A549 (cell line): ENCODE measurements around the gene ZNF654. TPM values are rescaled to one million over a fixed set of nuclear protein-coding genes. Genes with fewer than 3 reads are reported as not detected.
A peak's percentile ranks its signal among the peaks of the same experiment; 100 is the strongest.

Source experiments
- BHLHE40 ChIP-seq: IDR thresholded peaks from 2 replicates; pipeline ENCODE4 v1.6.1; 2012; ENCODE audit warnings: low read depth, low read length, inconsistent platforms
- CHD4 ChIP-seq: fragments of 200-600 bp; sonication (generic); IDR thresholded peaks from 2 replicates; pipeline ENCODE4 v1.6.1; 2016; ENCODE audit warnings: antibody characterized with exemption, mild to moderate bottlenecking, borderline replicate concordance
- EHF ChIP-seq: fragments of 250-450 bp; sonication (Bioruptor Pico); IDR thresholded peaks from 2 replicates; pipeline ENCODE4 v1.5.0; 2020; ENCODE audit warnings: mild to moderate bottlenecking
- EHMT2 ChIP-seq: fragments of 200-600 bp; sonication (generic); IDR thresholded peaks from 2 replicates; pipeline ENCODE4 v1.6.1; 2016; ENCODE audit warnings: antibody characterized with exemption, low read depth, mild to moderate bottlenecking, moderate library complexity
- EP300 ChIP-seq, 2 experiments: fragments of >200 bp; sonication (Bioruptor Twin); formaldehyde crosslinking; IDR thresholded peaks; 2 replicates in 1 of 2; 3 replicates in 1 of 2; pipeline ENCODE4 v1.6.1; 2016 to 2017
- ESRRA ChIP-seq: fragments of 150-350 bp; IDR thresholded peaks from 2 replicates; pipeline ENCODE4 v1.6.1; 2014; ENCODE audit warnings: mild to moderate bottlenecking, low read length, borderline replicate concordance
- FOSB ChIP-seq: fragments of 250-450 bp; sonication (Bioruptor Pico); IDR thresholded peaks from 2 replicates; pipeline ENCODE4 v1.5.0; 2020; ENCODE audit warnings: mild to moderate bottlenecking, moderate library complexity
- HOXA7 ChIP-seq: fragments of 250-450 bp; sonication (Bioruptor Pico); IDR thresholded peaks from 2 replicates; pipeline ENCODE4 v1.5.0; 2020; ENCODE audit warnings: mild to moderate bottlenecking, moderate library complexity
- HOXB5 ChIP-seq: fragments of 250-450 bp; sonication (Bioruptor Pico); IDR thresholded peaks from 2 replicates; pipeline ENCODE4 v1.5.0; 2020; ENCODE audit warnings: mild to moderate bottlenecking, moderate library complexity
- MAFK ChIP-seq: fragments of 450-650 bp; IDR thresholded peaks from 2 replicates; pipeline ENCODE4 v1.6.1; 2014; ENCODE audit not compliant: partially characterized antibody
- MAZ ChIP-seq: fragments of 150-350 bp; IDR thresholded peaks from 2 replicates; pipeline ENCODE4 v1.6.1; 2014; ENCODE audit warnings: antibody characterized with exemption, low read depth, low read length, borderline replicate concordance
- MYC ChIP-seq: IDR thresholded peaks from 2 replicates; pipeline ENCODE4 v1.6.1; 2012; ENCODE audit warnings: mild to moderate bottlenecking, inconsistent platforms, low read length, improper control_type of control experiment, borderline replicate concordance
- NFE2L2 ChIP-seq: fragments of 150-350 bp; conservative IDR thresholded peaks from 2 replicates; pipeline ENCODE4 v1.6.1; 2014; ENCODE audit warnings: low read length
- PHF8 ChIP-seq: fragments of 200-600 bp; sonication (generic); IDR thresholded peaks from 2 replicates; pipeline ENCODE4 v1.6.1; 2016; ENCODE audit warnings: low read depth, mild to moderate bottlenecking, antibody characterized with exemption, moderate library complexity, borderline replicate concordance
- POLR2AphosphoS2 ChIP-seq: conservative IDR thresholded peaks from 2 replicates; pipeline ENCODE4 v1.6.1; 2012; ENCODE audit warnings: low read length, improper control_type of control experiment, inconsistent platforms
- RAD21 ChIP-seq, 2 experiments: fragments of >200 bp in 1 of 2; sonication (Bioruptor Twin) in 1 of 2; formaldehyde crosslinking in 1 of 2; IDR thresholded peaks in 1 of 2; conservative IDR thresholded peaks in 1 of 2; 2 replicates in 1 of 2; 3 replicates in 1 of 2; pipeline ENCODE4 v1.6.1; 2012 to 2018; ENCODE audit warnings: inconsistent platforms in 1 of 2
- RFX5 ChIP-seq: fragments of 450-650 bp; IDR thresholded peaks from 2 replicates; pipeline ENCODE4 v1.7.1; 2014; ENCODE audit warnings: antibody characterized with exemption, mild to moderate bottlenecking, moderate library complexity
- TFCP2L1 ChIP-seq: fragments of 250-450 bp; sonication (Bioruptor Pico); IDR thresholded peaks from 2 replicates; pipeline ENCODE4 v1.5.0; 2021; ENCODE audit warnings: mild to moderate bottlenecking
- TP53 ChIP-seq: fragments of 250-450 bp; sonication (Bioruptor Pico); IDR thresholded peaks from 2 replicates; pipeline ENCODE4 v1.5.0; 2021; ENCODE audit warnings: mild to moderate bottlenecking, moderate library complexity
- ZC3H11A ChIP-seq: fragments of 450-650 bp; IDR thresholded peaks from 2 replicates; pipeline ENCODE4 v1.6.1; 2014; ENCODE audit warnings: antibody characterized with exemption, mild to moderate bottlenecking
- ZFP36 ChIP-seq: fragments of 450-650 bp; IDR thresholded peaks from 2 replicates; pipeline ENCODE4 v1.6.1; 2014; ENCODE audit warnings: borderline replicate concordance; ENCODE audit not compliant: partially characterized antibody
- ZNF302 ChIP-seq: fragments of 250-450 bp; sonication (Bioruptor Pico); IDR thresholded peaks from 2 replicates; pipeline ENCODE4 v1.9.0; 2021; ENCODE audit warnings: inconsistent platforms, mild to moderate bottlenecking, moderate library complexity
- ZSCAN20 ChIP-seq: fragments of 250-450 bp; sonication (Bioruptor Pico); IDR thresholded peaks from 2 replicates; pipeline ENCODE4 v1.8.0; 2022; ENCODE audit warnings: mild to moderate bottlenecking, moderate library complexity
- polyA plus RNA-seq, 4 experiments: library from polyadenylated mRNA; depleted of rRNA in 3 of 4; stranded (reverse); fragments of >200 nt; fragmentation: RNase III in 1 of 4; extraction: RNeasy Plus Mini Kit Qiagen cat#74134 plus additional on column Dnase treatment in 1 of 4; gene quantifications; 2 replicates in 3 of 4; 3 replicates in 1 of 4; pipeline ENCODE4 v1.2.3, GENCODE V29; 2011 to 2017
- TF ChIP-seq, protein P1 (sequence below): fragments of >200 bp; sonication (Bioruptor Twin); formaldehyde crosslinking; IDR thresholded peaks from 3 replicates; pipeline ENCODE4 v1.5.1; 2016
- TF ChIP-seq, protein P2 (sequence below): IDR thresholded peaks from 2 replicates; pipeline ENCODE4 v1.6.1; 2012
- TF ChIP-seq, protein P3 (sequence below): fragments of 150-350 bp; IDR thresholded peaks from 2 replicates; pipeline ENCODE4 v1.6.1; 2014; ENCODE audit warnings: low read depth, mild to moderate bottlenecking, low read length
- TF ChIP-seq, protein P4 (sequence below): fragments of 250-450 bp; sonication (Bioruptor Pico); IDR thresholded peaks from 2 replicates; pipeline ENCODE4 v1.5.0; 2021; ENCODE audit warnings: mild to moderate bottlenecking, moderate library complexity, borderline replicate concordance
- TF ChIP-seq, protein P5 (sequence below): IDR thresholded peaks from 2 replicates; pipeline ENCODE4 v1.6.1; 2012
- TF ChIP-seq, protein P6 (sequence below): fragments of >200 bp; sonication (Bioruptor Twin); formaldehyde crosslinking; IDR thresholded peaks from 3 replicates; pipeline ENCODE4 v1.6.1; 2016

Gene ZNF654
- polyA plus RNA-seq, 2 of the 4 experiments (the other 2 are of a cell fraction) = 3.2 to 4.4 TPM

DNA sequence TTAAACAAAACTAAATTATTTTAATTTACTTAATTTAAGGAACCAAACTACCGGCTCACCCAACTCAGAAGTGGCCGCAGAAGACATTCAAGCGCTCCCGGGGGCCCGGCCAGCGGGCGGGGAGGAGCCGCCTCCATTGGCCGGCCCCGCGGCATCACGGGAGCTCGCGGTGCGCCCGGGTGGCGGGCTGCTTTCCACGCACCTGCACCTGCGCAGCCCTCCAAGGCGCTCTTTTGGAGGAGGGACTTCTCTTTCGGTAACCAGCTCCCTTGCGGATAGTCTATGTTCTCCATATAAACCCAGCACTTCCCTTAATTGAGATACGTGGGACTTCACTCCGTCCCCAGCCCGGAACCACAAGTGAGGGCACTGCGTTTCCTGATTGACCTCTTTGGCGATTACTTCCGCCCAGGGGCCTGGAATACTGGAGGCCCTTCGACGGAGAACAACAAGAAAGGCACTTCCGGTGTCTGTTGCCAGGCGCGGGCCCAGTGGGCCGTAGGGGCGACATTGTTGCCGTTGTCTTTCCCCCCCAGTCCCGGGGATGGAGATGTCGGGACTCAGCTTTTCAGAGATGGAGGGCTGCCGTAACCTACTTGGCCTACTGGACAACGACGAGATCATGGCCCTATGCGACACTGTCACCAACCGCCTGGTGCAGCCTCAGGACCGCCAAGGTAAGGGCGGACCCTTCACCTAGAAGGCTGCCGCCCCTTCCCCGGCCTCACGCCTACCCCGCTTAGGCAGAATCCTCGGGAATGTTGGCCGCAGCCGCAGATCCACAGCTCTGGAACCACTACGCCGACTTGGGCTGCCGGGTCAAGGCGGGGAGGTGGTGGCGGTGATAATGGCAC, 90.7 kb downstream of the ZNF654 start, which contains the start of gene C3orf38 (continued):
- TF ChIP-seq BHLHE40 (no peak), MYC (no peak), FOSB (CRISPR knock-in tag) (no peak), NFE2L2 (no peak), ESRRA (no peak), MAFK (no peak), ZSCAN20 (CRISPR knock-in tag) (no peak), TP53 (CRISPR knock-in tag) (0 out of 2 replicates have a peak, but pooled peaks have one; percentile 6), TFCP2L1 (CRISPR knock-in tag) (no peak), ZC3H11A (no peak; the same call in 1 of the 2 replicates), ZFP36 (no peak), ZNF302 (no peak), HOXB5 (peak; percentile 45; the same call in 1 of the 2 replicates), EHMT2 (no peak), CHD4 (no peak), EHF (CRISPR knock-in tag) (0 out of 2 replicates have a peak, but pooled peaks have one; percentile 58), RAD21 (conservative IDR thresholded peaks at IDR 0.05 in 1 of 2, IDR thresholded peaks at IDR 0.05 in 1 of 2) (no peak), PHF8 (peak; percentile 88), EP300 (IDR thresholded peaks at IDR 0.05) (no peak), MAZ (peak; percentile 60; the same call in 1 of the 2 replicates), POLR2AphosphoS2 (no peak), RFX5 (0 out of 2 replicates have a peak, but pooled peaks have one; percentile 49), HOXA7 (no peak)
- TF ChIP-seq, protein P1, sequence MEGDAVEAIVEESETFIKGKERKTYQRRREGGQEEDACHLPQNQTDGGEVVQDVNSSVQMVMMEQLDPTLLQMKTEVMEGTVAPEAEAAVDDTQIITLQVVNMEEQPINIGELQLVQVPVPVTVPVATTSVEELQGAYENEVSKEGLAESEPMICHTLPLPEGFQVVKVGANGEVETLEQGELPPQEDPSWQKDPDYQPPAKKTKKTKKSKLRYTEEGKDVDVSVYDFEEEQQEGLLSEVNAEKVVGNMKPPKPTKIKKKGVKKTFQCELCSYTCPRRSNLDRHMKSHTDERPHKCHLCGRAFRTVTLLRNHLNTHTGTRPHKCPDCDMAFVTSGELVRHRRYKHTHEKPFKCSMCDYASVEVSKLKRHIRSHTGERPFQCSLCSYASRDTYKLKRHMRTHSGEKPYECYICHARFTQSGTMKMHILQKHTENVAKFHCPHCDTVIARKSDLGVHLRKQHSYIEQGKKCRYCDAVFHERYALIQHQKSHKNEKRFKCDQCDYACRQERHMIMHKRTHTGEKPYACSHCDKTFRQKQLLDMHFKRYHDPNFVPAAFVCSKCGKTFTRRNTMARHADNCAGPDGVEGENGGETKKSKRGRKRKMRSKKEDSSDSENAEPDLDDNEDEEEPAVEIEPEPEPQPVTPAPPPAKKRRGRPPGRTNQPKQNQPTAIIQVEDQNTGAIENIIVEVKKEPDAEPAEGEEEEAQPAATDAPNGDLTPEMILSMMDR = no peak
- TF ChIP-seq, protein P2, sequence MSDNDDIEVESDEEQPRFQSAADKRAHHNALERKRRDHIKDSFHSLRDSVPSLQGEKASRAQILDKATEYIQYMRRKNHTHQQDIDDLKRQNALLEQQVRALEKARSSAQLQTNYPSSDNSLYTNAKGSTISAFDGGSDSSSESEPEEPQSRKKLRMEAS = peak; percentile 85
- TF ChIP-seq, protein P3, sequence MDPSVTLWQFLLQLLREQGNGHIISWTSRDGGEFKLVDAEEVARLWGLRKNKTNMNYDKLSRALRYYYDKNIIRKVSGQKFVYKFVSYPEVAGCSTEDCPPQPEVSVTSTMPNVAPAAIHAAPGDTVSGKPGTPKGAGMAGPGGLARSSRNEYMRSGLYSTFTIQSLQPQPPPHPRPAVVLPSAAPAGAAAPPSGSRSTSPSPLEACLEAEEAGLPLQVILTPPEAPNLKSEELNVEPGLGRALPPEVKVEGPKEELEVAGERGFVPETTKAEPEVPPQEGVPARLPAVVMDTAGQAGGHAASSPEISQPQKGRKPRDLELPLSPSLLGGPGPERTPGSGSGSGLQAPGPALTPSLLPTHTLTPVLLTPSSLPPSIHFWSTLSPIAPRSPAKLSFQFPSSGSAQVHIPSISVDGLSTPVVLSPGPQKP = no peak
- TF ChIP-seq, protein P4, sequence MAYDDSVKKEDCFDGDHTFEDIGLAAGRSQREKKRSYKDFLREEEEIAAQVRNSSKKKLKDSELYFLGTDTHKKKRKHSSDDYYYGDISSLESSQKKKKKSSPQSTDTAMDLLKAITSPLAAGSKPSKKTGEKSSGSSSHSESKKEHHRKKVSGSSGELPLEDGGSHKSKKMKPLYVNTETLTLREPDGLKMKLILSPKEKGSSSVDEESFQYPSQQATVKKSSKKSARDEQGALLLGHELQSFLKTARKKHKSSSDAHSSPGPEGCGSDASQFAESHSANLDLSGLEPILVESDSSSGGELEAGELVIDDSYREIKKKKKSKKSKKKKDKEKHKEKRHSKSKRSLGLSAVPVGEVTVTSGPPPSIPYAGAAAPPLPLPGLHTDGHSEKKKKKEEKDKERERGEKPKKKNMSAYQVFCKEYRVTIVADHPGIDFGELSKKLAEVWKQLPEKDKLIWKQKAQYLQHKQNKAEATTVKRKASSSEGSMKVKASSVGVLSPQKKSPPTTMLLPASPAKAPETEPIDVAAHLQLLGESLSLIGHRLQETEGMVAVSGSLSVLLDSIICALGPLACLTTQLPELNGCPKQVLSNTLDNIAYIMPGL = peak; percentile 59; the same call in 1 of the 2 replicates
- TF ChIP-seq, protein P5, sequence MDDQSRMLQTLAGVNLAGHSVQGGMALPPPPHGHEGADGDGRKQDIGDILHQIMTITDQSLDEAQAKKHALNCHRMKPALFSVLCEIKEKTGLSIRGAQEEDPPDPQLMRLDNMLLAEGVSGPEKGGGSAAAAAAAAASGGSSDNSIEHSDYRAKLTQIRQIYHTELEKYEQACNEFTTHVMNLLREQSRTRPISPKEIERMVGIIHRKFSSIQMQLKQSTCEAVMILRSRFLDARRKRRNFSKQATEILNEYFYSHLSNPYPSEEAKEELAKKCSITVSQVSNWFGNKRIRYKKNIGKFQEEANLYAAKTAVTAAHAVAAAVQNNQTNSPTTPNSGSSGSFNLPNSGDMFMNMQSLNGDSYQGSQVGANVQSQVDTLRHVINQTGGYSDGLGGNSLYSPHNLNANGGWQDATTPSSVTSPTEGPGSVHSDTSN = 0 out of 2 replicates have a peak, but pooled peaks have one; percentile 33
- TF ChIP-seq, protein P6, sequence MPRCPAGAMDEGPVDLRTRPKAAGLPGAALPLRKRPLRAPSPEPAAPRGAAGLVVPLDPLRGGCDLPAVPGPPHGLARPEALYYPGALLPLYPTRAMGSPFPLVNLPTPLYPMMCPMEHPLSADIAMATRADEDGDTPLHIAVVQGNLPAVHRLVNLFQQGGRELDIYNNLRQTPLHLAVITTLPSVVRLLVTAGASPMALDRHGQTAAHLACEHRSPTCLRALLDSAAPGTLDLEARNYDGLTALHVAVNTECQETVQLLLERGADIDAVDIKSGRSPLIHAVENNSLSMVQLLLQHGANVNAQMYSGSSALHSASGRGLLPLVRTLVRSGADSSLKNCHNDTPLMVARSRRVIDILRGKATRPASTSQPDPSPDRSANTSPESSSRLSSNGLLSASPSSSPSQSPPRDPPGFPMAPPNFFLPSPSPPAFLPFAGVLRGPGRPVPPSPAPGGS = peak; percentile 81; the same call in 1 of the 3 replicates
